Activated gamma-delta T cell (primary cell): ENCODE results near the gene ANKRD9.

Experiments used
- DNase-seq: peaks from one replicate; lab custom pipeline; 2025; lab: John Stamatoyannopoulos, UW

The ANKRD9 gene

DNA sequence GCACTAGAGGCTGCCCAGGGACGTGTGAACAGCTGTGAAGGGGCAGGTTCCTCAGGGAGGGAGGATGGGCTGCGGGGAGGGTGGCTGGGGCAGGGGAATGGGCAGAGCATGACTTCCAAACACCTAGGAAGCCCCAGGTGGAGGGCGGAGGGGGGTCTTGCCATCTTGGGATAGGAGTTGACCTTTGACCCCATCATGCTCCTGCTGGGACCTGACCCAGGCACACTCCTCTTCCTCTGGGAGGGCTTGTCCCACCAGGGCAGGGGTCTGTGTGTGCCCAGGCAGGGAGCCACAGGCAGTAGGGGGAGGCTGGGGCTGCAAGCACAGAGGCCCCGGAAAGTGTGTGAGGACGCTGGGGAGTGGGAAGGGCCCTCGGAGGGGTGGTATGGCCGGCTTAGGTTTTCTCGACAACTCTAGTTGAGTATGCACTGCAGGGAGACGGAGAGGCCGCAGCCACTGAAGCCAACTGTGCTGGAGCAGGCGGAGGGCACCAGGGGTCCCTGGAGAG, 3.3 kb upstream of the ANKRD9 start:
- DNase-seq = no peak

DNA sequence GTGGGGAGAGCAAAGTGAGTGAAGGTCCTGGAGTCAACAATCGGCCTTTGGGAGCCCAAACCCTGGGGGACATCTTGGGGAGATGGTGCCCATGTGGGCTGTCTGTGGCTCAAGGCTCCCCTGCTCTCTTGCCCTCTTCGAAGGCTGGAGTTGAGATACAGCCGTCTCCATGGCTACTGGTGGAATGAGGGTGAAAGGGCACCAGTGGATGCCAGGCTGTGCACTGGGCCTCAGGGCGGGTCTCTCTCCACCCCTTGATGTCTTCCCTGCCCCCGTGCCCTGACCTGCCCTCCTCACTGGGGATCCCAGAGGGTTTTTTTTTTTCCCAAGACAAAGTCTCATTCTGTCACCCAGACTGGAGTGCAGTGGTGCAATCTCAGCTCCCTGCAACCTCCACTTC, 2.0 kb upstream of the ANKRD9 start:
- no peak for DNase-seq

DNA sequence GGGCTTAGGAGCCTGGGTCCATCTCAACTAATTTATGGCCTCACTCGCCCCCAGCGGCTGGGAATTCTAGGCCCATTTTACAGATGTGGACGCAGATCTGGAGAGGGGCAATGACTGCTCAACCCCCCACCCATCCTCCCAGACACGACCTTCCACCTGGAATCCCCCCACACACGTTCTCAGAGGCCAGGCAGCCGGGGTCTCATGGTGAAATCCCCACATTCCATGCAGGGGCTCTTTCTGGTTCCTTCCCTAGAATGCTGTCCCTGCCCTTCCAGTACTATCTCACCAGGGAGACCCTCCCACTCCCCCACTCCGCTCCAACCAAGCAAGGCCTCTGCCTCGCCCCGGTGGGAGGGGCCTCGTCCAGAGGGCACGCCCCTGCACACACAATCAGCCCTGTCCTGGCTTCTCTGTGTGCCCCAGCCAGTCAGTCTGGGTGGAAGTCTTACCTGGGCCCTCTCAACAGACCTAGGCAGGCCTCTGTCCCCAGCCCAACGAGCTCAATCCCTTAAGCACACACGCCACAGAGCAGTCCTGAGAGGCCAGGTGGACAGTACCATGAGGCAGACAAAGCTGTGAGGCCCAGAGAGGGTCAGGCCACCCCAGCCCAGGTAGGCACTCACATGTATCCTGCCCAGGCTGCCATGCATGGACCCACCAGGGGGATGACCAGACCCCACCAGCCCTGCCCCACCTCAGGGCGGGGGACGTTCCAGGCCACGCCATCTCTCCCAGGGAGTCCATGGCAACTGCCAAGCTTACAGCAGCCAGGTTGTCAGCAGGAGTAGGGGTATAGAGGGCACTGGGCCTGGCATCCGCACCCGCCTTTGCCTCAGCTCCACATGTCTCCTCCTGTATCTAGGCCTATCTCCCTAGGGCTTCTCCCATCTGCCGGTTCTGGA, 1.3 kb upstream of the ANKRD9 start:
- no peak for DNase-seq

DNA sequence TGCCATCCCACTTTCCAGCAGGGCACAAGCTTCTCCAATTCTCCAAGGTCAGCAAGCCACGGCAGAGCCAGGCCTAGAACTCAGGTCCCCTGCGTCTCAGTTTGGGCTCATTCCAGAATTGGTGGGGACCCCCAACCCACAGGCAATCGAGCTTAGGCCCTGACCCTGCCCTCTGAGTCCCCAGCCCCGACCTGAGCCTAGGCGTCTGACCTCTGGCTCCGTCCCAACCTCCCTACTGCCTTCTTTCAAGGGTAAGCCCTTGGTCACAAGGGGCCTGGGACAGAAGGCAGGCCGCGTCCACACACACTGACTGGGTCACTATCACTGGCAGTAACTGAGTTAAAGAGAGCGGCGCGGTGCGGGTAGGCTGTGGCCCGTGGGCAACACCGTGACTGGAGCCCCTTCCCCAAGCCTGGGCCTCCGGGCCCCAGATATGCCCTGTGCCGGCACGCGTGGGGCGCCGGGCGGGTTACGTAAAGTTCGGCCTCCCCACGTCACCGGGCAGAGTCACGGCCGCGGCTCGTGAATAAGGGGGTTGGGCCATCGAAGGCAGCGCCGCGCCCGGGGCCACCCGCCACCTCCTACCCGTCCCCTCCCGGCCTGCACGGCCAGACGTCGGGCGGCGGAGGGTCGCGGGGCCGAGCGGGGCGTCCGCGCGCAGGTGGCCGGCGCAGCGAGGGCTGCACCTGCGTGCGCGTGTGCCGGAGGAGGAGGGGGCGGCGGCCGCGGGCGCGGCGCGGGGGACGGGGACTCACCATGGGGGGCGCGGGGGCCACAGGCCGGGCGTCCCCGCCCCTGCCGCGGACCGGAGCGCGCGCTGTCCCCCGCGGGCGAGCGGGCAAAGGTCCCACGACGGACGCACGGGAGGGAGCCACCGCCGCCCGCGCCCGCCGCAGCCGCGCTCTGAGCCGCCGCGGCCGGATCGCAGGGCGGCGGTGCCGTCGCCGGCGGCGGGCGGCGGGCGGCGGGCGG, 516 bp downstream of the ANKRD9 start:
- no peak for DNase-seq

DNA sequence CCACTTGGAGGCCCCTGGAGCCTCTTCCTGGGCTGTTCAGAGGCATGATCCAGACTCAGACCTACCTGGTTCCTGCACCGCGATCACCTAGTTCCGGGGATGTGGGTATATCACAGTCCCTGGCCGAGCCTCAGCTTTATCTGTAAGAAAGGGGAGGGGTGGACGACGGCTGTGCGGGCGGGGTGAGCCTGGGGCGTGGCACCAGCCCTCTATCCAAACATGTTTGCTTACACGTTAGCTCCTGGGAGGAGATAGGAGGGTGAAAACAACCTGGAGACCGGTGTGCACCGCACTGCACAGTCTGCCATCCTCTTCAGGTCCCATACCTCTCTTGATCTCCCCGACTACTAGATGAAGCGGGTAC, 1.2 kb downstream of the ANKRD9 start:
- DNase-seq = no peak

DNA sequence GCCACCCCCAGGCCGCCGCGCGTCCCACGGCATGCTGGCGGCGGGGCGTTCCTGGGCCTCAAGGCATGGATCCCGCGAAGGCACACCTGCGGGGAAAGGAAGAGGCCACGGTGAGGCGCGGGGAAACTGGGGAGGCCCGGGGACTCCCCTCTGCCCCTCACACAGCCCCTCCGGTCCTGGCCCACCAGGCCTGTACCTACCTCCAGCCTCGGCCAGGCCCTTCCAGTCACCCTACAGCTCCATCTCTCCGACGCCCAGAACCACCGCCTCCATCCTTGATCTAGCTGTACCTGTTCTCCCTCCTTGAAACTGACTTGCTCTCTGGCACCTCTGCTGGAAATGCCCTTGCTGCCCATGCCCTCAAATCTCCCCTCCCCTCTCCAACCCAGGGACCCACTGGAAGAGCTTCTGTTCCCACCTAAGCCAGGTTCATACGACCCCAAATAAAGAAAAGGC, 1.7 kb downstream of the ANKRD9 start:
- no peak for DNase-seq

DNA sequence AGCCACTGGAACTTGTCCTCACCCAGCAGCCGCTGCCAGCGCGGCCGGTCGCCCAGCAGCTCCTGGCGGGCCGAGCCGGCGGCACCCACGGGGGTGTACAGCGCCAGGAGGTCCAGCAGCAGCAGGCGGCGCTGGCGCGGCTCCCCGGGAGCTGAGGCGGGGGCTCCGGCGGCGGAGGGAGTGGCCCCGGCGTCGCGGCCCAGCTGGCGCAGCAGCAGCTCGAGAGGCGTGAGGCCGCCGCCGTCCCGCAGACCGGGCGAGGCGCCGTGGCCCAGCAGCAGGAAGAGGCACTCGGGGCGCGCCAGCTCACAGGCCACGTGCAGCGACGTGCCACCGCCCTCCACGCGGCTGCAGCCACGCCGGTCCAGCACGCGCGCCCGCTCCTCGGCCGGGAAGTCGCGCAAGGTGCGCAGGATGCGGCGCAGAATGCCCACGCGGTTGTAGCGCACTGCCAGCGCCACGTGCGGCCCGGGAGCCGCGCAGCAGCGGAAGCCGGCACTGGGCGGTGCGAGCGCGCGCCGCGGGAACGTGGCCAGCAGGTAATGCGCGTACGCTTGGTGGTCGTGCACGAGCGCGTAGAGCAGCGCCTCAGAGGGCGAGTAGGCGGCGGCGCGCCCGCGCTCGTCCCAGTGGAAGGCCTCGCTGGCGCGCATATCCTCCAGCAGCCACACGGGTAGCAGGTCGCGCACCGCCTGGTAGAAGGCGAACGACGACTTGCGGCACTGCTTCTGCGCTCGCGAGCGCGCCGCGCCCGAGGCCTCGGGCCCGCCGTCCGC, 2.3 kb downstream of the ANKRD9 start:
- no peak for DNase-seq

DNA sequence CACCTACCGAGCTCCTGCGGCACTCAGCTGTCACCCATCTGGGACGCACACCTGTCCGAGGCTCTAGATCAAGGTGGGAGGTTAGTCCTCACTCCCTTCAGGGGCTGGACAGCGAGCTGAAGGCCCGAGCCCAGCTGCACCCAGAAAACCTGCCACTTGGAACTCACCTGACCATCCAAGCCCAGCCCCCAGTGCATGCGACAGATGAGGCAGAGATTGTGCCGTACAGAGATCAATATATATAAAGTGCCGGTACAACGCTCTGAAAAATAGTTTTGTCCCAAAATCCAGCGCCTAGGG, 3.0 kb downstream of the ANKRD9 start:
- DNase-seq = no peak

DNA sequence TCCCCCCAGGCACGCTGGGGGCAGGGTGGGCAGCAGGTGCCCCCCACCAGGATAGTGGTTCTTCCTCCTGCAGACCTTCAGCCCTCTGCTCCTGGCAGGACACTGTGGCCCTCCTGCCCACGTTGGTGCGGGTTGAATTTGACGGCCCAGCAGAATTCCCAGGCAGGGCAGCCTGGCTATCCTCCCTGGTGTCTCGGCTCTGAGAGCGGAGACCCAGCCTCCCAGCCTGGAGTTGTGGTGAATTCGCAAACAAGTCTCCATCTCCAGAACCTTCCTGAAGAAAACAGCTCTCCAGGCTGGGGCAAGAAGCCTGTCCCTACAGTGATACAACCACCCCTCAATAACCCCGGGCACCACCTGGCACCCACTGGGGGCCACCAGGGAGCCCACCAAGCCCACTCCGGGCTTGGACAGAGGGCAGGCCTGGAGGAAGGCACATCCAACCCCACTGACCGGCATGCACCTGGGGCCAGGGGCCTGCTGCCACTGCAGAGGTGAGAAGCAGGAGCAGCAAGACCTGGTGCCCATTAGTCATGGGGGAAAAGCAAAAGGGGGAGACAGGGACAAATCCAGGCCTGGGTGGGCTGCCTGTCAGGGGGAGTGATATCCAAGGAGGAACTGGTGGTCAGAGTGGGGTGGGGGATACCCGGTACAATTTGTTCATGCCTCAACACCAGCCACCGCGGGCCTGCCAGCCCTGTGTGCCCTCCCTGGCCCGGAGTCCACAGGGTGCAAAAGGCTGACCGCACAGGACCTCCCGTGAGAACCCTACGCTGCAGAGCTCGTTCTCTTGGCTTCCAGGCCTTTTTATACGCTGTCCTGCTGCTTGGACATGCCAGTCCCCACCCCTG, 3.6 kb downstream of the ANKRD9 start:
- DNase-seq = no peak

DNA sequence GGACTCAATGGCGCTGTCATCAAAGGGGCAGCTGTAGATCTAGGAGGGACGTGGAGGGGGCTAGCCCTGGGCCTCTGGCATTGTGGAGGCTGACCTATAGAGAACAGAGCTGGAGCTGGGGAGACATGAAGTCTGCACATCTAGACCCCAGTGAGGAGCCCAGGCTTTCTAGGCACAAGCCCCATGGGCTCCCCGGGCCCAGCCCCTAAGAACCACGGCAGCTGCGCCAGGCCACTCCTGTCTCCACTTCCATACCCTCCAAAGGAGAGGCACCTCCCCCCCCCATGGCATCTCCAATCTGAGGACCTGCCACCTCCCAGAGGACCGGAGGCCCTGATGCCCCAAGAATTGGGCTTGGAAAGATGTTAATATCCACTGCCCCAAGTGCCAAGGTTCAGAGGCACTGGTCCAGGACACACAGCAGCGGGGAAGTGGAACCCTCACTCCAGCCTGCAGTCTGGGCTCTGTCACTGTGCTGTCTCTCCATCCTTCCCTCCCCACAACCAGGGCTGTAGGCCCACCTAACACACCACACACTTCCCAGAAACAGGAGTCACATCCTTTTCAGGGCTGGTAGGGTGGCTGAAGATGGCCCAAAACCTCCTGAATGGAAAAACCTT, 4.5 kb downstream of the ANKRD9 start:
- no peak for DNase-seq

DNA sequence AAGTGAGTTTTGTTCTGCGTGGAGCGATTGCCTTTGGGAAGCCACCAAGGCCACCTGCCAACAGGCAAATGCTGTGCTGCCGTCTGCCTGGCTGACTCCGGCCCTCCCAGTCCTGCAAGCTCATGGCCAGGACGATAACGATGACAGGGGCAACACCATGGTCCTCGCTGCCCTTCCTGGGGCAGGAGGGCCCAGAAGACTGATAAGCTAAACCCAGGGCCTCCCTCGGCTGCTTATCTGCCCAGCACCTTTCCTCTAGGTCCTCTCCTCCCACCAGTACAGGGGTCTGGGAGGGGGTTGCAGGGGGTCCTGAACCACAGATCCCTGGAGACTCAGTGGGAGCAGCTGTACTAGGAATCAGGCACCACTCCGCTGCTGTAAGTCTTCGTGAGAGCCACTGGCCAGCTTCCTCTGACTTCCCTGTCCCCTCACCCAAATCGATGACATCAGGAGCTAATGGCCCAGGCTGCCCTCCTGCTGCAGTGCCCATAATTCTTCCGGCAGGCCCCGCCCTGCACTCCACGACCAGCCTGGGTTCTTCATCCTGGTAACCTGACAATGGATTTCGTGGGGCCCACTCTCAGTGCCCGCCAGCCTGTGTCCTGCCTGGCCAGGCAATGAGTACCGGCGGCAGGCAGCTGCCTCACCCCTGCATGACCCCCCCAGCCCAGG, 5.1 kb downstream of the ANKRD9 start:
- no peak for DNase-seq

DNA sequence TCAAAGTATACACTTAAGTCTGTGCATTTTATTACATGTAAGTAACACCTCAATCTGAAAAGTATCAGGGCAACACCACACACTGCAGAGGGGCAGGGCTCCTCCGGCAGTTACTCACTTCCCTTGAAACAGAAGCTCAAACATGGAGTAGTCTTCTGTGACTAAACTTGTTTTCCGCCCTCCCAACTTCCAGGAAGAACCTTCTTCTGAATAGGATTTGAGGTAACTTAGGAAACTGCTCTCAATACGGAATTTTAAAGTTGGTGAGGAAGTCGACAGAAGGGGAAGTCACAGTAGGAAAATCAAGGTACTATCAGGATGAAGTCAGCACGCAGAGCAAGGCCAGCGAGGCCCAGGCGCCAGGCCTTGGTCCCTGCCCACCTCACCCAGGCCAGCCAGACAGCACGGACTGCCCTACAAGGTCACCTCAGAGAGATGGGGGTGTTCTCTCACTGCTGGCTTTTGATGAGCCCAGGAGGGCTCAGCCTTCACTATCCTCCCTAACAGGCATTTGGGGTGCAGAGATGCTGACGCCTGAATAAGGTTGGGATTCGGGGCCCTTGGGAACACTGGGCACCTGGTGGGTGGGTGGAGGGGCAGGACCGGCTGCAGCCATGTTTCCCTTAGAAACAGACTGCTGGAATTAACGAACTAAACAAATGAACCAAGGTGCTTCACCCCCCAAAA, 5.8 kb downstream of the ANKRD9 start:
- DNase-seq = no peak

DNA sequence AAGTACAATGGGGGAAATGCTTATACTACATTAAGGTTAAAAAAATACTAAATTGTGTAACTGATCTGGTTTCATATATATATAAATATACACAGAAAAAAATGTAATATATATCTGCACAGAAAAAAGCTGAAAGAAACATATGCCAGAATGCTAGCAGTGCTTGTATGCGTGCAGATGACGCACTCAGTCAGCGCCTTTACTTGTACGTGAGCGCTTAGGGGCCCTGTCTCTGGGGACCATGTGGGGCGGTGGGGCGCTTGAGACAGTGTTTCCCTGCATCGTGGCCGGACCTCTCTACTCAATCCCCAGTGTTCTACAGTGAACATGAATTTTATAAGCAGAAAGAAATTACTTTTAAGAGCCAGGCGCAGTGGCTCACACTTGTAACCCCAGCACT, 7.0 kb downstream of the ANKRD9 start:
- no peak for DNase-seq

DNA sequence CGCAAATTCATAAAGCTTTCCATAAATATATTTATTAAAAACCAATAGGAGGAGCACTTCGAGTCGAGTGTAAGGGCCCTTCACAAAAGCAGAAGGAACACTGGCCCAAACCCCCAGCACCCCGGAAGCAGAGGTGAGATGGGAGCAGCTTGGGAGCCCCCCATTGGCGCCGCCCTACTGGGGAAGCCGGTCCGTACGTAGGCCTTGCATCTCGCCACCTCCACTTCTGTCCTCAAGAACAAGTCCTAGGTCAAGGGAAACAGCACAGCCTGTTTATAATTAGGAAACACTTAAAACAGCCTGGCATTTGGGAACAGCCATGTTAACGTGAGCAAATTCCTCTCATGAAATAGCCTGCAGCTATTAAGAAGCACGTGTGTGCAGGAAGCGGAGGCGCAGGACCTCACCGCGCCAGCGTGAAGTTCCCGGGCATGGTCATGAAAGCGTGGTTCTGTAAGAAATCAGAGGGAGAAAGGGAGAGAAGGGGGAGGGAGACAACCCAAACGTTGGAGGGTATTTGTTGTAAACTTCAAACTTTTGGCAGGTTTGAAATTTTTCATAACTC, 7.7 kb downstream of the ANKRD9 start:
- DNase-seq = no peak

DNA sequence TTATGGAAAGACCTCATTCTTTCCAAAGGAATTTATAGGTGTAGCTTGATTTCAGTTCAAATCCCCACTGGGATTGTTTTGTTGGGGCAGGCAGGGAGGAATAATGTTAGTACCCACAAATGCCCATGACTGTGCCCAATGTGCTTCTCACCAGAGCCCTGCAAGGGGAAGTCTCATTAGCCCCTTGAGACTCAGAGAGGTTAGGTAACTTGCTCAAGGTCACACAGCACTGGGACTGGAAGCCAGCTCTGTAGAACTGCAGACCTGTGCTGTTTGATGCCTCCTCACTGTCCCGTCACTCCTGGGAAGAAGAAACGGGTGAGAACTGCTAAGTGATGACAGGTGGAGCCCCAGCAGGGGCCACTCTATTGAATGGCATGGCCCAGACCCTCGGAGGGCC, 8.9 kb downstream of the ANKRD9 start:
- no peak for DNase-seq

DNA sequence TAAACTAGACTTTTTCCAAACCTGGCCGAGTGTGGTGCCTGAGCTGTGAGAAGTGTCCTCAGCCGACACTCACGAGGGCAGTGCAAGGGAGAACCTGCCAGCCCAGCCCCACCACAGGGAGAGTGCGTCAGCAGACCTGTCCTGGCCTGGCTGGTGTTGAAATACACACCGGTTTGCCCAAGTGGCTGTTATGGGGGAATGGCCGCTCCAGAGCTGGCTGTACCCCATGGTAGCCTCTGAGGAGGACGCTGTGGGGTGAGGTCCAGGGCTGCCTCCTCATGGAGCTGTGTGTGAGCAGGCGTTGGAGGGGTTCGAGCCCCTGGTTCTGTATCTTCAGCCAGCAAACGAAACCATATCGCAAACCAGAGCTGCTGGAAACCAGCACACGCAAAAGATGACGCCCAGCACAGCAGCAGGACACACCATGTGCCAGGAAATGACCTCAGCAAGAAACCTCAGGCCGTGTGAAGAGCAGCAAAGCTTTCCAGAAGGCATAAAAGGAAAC, 9.4 kb downstream of the ANKRD9 start:
- no peak for DNase-seq

DNA sequence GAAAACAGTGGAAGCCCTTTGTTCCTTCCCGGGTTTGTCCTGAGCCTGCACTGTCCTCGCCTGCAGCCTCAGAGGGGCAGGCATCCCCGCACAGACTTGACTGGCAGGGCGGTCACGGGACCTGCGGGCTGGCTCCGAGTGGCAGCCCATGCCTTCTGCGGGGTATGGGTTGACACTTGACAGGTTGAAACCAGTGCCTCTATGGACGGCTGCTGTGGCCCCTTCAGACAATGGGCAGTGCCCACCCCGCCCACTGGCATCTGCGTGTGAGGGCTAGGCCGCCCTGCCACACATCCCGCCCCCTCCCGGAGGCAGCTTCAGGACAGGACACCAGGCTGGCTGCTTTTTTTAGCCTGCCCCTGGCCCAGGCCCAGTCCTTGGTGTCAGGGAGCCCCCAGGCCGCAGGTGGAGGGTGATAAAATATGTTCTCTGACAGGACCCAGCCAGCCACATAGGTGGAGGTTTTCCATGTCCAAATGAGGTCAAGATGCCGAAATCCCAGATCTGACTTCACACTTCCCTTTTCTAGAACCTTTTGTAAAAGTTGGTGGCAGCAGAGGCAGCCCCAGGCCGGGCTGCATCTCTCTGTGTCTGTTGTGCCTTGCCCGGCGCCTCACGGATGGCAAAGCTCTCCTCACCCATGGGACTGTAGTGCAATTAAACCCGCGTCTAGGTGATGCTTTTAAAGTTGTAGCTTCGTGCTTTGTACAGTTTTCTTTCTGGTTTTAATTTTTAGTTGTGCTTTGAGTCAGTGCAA, 10.0 kb downstream of the ANKRD9 start:
- DNase-seq = no peak

DNA sequence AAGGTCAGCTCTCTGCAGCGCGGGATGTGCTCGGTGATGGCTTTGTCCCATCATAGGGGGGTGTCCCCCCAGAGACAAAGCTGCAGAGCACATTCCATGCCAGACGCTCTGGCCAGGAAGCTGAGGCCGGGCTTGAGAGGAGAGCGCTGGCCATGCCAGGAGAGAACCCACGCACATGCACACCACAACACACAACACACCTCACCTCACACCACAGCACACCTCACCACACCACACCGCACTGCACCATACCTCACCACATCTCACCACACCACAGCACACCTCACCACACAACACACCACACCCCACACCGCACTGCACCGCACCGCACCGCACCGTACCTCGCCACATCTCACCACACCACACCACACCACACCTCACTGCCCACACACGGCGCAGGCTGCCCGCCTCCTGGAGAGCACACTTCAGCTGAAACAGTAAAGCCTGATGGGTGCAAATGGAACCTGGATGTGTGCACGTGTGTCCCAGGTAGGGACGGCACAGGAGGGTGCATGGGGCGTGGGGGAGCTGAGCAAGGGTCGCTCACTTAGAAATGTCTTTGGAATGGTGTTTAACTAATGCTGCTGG, 10.8 kb downstream of the ANKRD9 start:
- no peak for DNase-seq
